ENCODE results near the gene ANO6.

DNA sequence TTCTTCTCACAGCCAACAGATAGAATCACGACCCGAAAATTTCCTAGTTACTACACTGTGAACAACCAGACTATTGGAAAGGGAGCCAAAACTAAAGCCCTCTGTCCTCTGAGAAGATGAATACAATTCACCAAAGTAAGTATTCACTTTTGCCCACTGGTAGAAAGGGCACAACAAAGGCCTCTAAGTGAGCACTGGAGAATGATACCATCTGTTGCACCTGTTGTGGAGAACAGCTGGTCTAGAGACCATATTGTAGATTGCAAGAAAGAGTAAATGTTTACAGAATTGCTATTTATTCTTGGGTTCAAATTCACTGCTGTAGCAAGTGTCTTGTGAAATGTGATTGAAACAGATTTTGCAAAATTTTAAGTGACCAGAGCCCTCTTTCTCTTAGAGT is 46.9 kb upstream of the ANO6 start:
- no peak for TF ChIP-seq CTCF (conservative IDR thresholded peaks at IDR 0.05; ENCODE audit: low read depth, low read length)
- no peak for TF ChIP-seq EZH2 (IDR thresholded peaks at IDR 0.05; ENCODE audit: borderline replicate concordance, low read depth, low read length, poor library complexity, severe bottlenecking)
